K562 (cell line): ENCODE data around the gene NQO2. TPM values are rescaled to one million over a fixed set of nuclear protein-coding genes. Genes with fewer than 3 reads are reported as not detected.
A peak's percentile ranks its signal among the peaks of the same experiment; 100 is the strongest.

Experiments
- ATAC-seq: fragments of 200-7000 bp; cut with Tn5 transposase; 3 replicates; pipeline ENCODE4 v1.9.1; 2020; ENCODE audit warnings: moderate library complexity
- BruUV-seq: library from RNA; stranded (reverse); fragments of 400-500 nt; replicated peaks from 2 replicates; lab custom pipeline; 2021; lab: Mats Ljungman, UMichigan
- CTCF ChIA-PET: fragments of 300-600 bp; formaldehyde crosslinking; extraction: SDS; loops from one replicate; lab custom pipeline; 2021; ENCODE audit warnings: low intra/inter-chr PET ratio; lab: Yijun Ruan, JAX
- POLR2A ChIA-PET: fragments of 300-600, 350-650 bp; sonication (Branson Sonifier 250); formaldehyde crosslinking; extraction: SDS; loops from one replicate; lab custom pipeline; 2021; ENCODE audit warnings: antibody characterized with exemption, inconsistent platforms; lab: Yijun Ruan, JAX
- DNase-seq, 4 experiments: peaks; one replicate each; pipeline versions ENCODE4 v3.0.0 to v3.0.0-alpha.2; 2011 to 2018; ENCODE audit warnings: low spot score in 3 of 4, mixed read lengths in 3 of 4; ENCODE audit errors: extremely low read depth in 1 of 4
- FAIRE-seq: peaks from 2 replicates; lab custom pipeline; 2011; peaks lifted over from hg19 to GRCh38; lab: Jason Lieb, UNC
- H2AFZ ChIP-seq: 2 replicates; pipeline ENCODE4 v1.6.0; 2011; ENCODE audit warnings: low read depth, low read length, control low read depth, inconsistent platforms
- H3K27ac ChIP-seq: fragments of 200-600 bp; 3 replicates; pipeline ENCODE4 v1.8.0; 2011; ENCODE audit warnings: low read depth, mild to moderate bottlenecking, control low read depth, inconsistent platforms, low read length, moderate library complexity, mixed read lengths; ENCODE audit errors: extremely low read depth
- H3K27me3 ChIP-seq, 2 experiments: fragments of 300-600 bp in 1 of 2; 2 replicates in 1 of 2; 3 replicates in 1 of 2; pipeline versions ENCODE4 v1.6.0 to v1.8.0; 2011; ENCODE audit warnings: inconsistent platforms in 2 of 2, low read length in 2 of 2, mild to moderate bottlenecking in 1 of 2, mixed read lengths in 1 of 2, moderate library complexity in 1 of 2; ENCODE audit not compliant: control insufficient read depth in 2 of 2, insufficient read depth in 2 of 2
- H3K36me3 ChIP-seq: fragments of 300-600 bp; 3 replicates; pipeline ENCODE4 v1.8.0; 2011; ENCODE audit warnings: mild to moderate bottlenecking, low read length, inconsistent platforms; ENCODE audit not compliant: control insufficient read depth, insufficient read depth
- H3K4me1 ChIP-seq, 2 experiments: fragments of 200-600 bp in 1 of 2; replicated peaks in 1 of 2; 2 replicates in 1 of 2; 3 replicates in 1 of 2; pipeline versions ENCODE4 v1.5.1 to v1.8.0; 2011; ENCODE audit warnings: inconsistent platforms in 2 of 2, low read length in 2 of 2, mild to moderate bottlenecking in 1 of 2, mixed read lengths in 1 of 2, moderate library complexity in 1 of 2; ENCODE audit not compliant: control insufficient read depth in 2 of 2, insufficient read depth in 2 of 2
- H3K4me2 ChIP-seq: 2 replicates; pipeline ENCODE4 v1.6.1; 2011; ENCODE audit warnings: low read length, control low read depth, inconsistent platforms, mixed read lengths; ENCODE audit not compliant: insufficient read depth
- H3K4me3 ChIP-seq: fragments of 200-600 bp; sonication (generic), shearing (Covaris generic); 2 replicates; pipeline ENCODE4 v1.5.1; 2016; ENCODE audit warnings: control low read depth, inconsistent platforms
- H3K79me2 ChIP-seq: fragments of 200-600 bp; 3 replicates; pipeline ENCODE4 v1.8.0; 2011; ENCODE audit warnings: low read length, inconsistent platforms; ENCODE audit not compliant: control insufficient read depth, insufficient read depth
- H3K9ac ChIP-seq, 2 experiments: 2 replicates each; pipeline versions ENCODE4 v1.6.0 to v1.6.1; 2011; ENCODE audit warnings: low read depth in 2 of 2, low read length in 2 of 2, control low read depth in 1 of 2, inconsistent platforms in 1 of 2, mild to moderate bottlenecking in 1 of 2, mixed read lengths in 1 of 2; ENCODE audit not compliant: insufficient read depth in 1 of 2
- H3K9me1 ChIP-seq: one replicate; pipeline ENCODE4 v1.6.0; 2011; ENCODE audit warnings: inconsistent platforms, mild to moderate bottlenecking, low read length, moderate library complexity; ENCODE audit not compliant: control insufficient read depth, insufficient read depth
- H3K9me3 ChIP-seq: replicated peaks from 2 replicates; pipeline ENCODE4 v1.5.1; 2011; ENCODE audit warnings: low read depth, low read length, inconsistent platforms; ENCODE audit not compliant: control insufficient read depth, insufficient read depth
- H4K20me1 ChIP-seq: replicated peaks from 2 replicates; pipeline ENCODE4 v1.6.1; 2011; ENCODE audit warnings: low read length, inconsistent platforms, mixed read lengths; ENCODE audit not compliant: control insufficient read depth, insufficient read depth
- ASH1L ChIP-seq: fragments of 450-650 bp; IDR thresholded peaks from 2 replicates; pipeline ENCODE4 v1.6.1; 2018; ENCODE audit warnings: borderline replicate concordance, mild to moderate bottlenecking, low read depth; ENCODE audit not compliant: partially characterized antibody
- CBX3 ChIP-seq, 2 experiments: IDR thresholded peaks; 1 replicate in 1 of 2; 2 replicates in 1 of 2; pipeline ENCODE4 v1.6.1; 2012; ENCODE audit warnings: inconsistent platforms in 2 of 2, low read length in 2 of 2, borderline replicate concordance in 1 of 2, control low read depth in 1 of 2
- CXXC5 ChIP-seq: fragments of 250-450 bp; sonication (Bioruptor Pico); IDR thresholded peaks from 2 replicates; pipeline ENCODE4 v1.8.0; 2022; ENCODE audit warnings: inconsistent platforms, mild to moderate bottlenecking, moderate library complexity
- FOXJ2 ChIP-seq: fragments of 200-800 bp; sonication (Bioruptor generic); IDR thresholded peaks from 2 replicates; pipeline ENCODE4 v1.6.1; 2016; ENCODE audit warnings: missing genetic modification characterization, missing compliant biosample characterization
- HCFC1 ChIP-seq: IDR thresholded peaks from 2 replicates; pipeline ENCODE4 v1.6.1; 2012; ENCODE audit warnings: low read depth, low read length, improper control_type of control experiment
- HDAC1 ChIP-seq, 2 experiments: fragments of 450-650 bp; IDR thresholded peaks; 2 replicates each; pipeline ENCODE4 v1.6.1; 2016 to 2017; ENCODE audit warnings: inconsistent platforms in 1 of 2, mild to moderate bottlenecking in 1 of 2, moderate library complexity in 1 of 2
- NBN ChIP-seq: fragments of 450-650 bp; IDR thresholded peaks from 2 replicates; pipeline ENCODE4 v1.6.1; 2016; ENCODE audit warnings: low read depth, mild to moderate bottlenecking
- SP1 ChIP-seq: sonication (generic); formaldehyde crosslinking; IDR thresholded peaks from 2 replicates; pipeline ENCODE4 v1.8.1; 2022; ENCODE audit warnings: mild to moderate bottlenecking, missing genetic modification reagents
- ZC3H11A ChIP-seq: IDR thresholded peaks from 2 replicates; pipeline ENCODE4 v1.6.1; 2012; ENCODE audit warnings: low read depth, low read length, improper control_type of control experiment
- ZFPM2 ChIP-seq: fragments of 250-450 bp; sonication (Bioruptor Pico); IDR thresholded peaks from 2 replicates; pipeline ENCODE4 v1.5.1; 2022; ENCODE audit warnings: mild to moderate bottlenecking
- ZNF12 ChIP-seq: sonication (generic); formaldehyde crosslinking; IDR thresholded peaks from 2 replicates; pipeline ENCODE4 v1.4.0; 2020; ENCODE audit warnings: mild to moderate bottlenecking, missing genetic modification reagents
- ZNF146 ChIP-seq: IDR thresholded peaks from one replicate; pipeline ENCODE4 v1.6.1; 2018; ENCODE audit warnings: missing compliant biosample characterization; ENCODE audit not compliant: unreplicated experiment
- ZNF785 ChIP-seq: fragments of 250-450 bp; sonication (Bioruptor Pico); IDR thresholded peaks from 2 replicates; pipeline ENCODE4 v1.4.0; 2020; ENCODE audit warnings: mild to moderate bottlenecking
- WGBS: fragments of 100-300 bp; shearing (Covaris generic); methylation state at CpG from one replicate; pipeline ENCODE4 v1.1.6; 2016; ENCODE audit warnings: low coverage, mixed read lengths; ENCODE audit not compliant: insufficient coverage; ENCODE audit errors: missing lambda C conversion rate; 5-methylcytosine and 5-hydroxymethylcytosine counted together
- in situ Hi-C: fragments of 300-500 bp; cut with MboI; formaldehyde crosslinking; loops from 4 replicates; pipeline ENCODE4 v1.15.0; 2018; ENCODE audit warnings: inconsistent platforms, mixed read lengths
- intact Hi-C: fragments of 100-400 bp; cut with micrococcal nuclease; formaldehyde crosslinking; loops from 2 replicates; pipeline ENCODE4 v1.14.2; 2022
- polyA plus RNA-seq, 8 experiments: library from polyadenylated mRNA; depleted of rRNA in 4 of 8; stranded (reverse) in 5 of 8; unstranded in 3 of 8; fragments of >200 nt; fragmentation: Nextera tagmentation in 2 of 8; fragmentation: Illumina TruSeq in 1 of 8; extraction: Ambion mirVana in 2 of 8; extraction: Trizol in 1 of 8; gene quantifications; 2 replicates each; pipeline versions ENCODE4 v1.2.1 to v1.2.3, GENCODE V29; 2011 to 2014; ENCODE audit warnings: inconsistent platforms in 1 of 8, missing spikeins in 1 of 8
- total RNA-seq, 7 experiments: library from RNA; depleted of rRNA in 6 of 7; stranded (reverse); fragments of >200 nt in 6 of 7; fragmentation: Illumina TruSeq in 2 of 7; extraction: Trizol in 2 of 7; gene quantifications; 2 replicates each; pipeline versions ENCODE4 v1.2.1 to v1.2.3, GENCODE V29; 2011 to 2021; ENCODE audit warnings: low replicate concordance in 1 of 7
- TF ChIP-seq, protein P1 (sequence below): sonication (generic); formaldehyde crosslinking; IDR thresholded peaks from 2 replicates; pipeline ENCODE4 v1.8.0; 2022; ENCODE audit warnings: missing genetic modification reagents, mild to moderate bottlenecking, borderline replicate concordance
- TF ChIP-seq, protein P2 (sequence below): fragments of 450-650 bp; IDR thresholded peaks from 2 replicates; pipeline ENCODE4 v1.6.1; 2016; ENCODE audit warnings: antibody characterized with exemption

The NQO2 gene
- total and polyA plus RNA-seq, 9 of the 15 experiments (the other 6 are each of a cell fraction or from before 2014, with no cell fraction given): 54.6 to 214 (median 116) TPM

- in situ Hi-C loops: loop anchor here (5.0 to 10.0 kb wide), 3 partner anchors 126 to 733 kb away; partner anchors contain the start of gene PSMG4
- intact Hi-C loops: loop anchor here (5.0 to 10.0 kb wide), 3 partner anchors 118 to 733 kb away; partner anchors contain the start of genes BPHL and PSMG4
- Histone ChIP-seq H3K9ac (peak overlapping the region; percentile 29 to 86), H3K9me1 (no peaks in the 10 kb centered on the region), H3K9me3 (no peaks in the 10 kb centered on the region; the same call in 1 of the 2 replicates), H3K4me1 (peaks cover 24 to 31% of the 10 kb centered on the region in 2 experiments; a peak in 4 of 5 replicates), H3K79me2 (peaks cover 44% of the 10 kb centered on the region), H3K27me3 (no peaks in the 10 kb centered on the region), H3K27ac (peak overlapping the region; percentile 61), H2AFZ (peak overlapping the region; percentile 87), H3K4me2 (peak overlapping the region; percentile 93), H3K36me3 (peaks cover 25% of the 10 kb centered on the region), H4K20me1 (no peaks in the 10 kb centered on the region), H3K4me3 (peak overlapping the region; percentile 51)
- BruUV-seq: no TSS peak
- peak; percentile 42 for ATAC-seq
- 2% methylated on average over 30 of the region's 30 CpGs for WGBS
- CTCF ChIA-PET: interaction anchor here (1.2 to 1.3 kb wide), 4 partner anchors 11 to 69 kb away, joined by 5 to 7 read pairs (median 6); partner anchors contain the start of gene RIPK1
- DNase-seq: no peak
- POLR2A ChIA-PET: interaction anchor here (0.6 to 7.2 kb wide), 19 partner anchors 9 to 746 kb away, joined by 3 to 95 read pairs (median 4); partner anchors contain the start of genes RIPK1, SERPINB1 and SERPINB6
- FAIRE-seq: no peak
- peak; percentile 35; the same call in 1 of the 2 replicates for TF ChIP-seq CXXC5 (CRISPR knock-in tag)
- TF ChIP-seq, protein P1, sequence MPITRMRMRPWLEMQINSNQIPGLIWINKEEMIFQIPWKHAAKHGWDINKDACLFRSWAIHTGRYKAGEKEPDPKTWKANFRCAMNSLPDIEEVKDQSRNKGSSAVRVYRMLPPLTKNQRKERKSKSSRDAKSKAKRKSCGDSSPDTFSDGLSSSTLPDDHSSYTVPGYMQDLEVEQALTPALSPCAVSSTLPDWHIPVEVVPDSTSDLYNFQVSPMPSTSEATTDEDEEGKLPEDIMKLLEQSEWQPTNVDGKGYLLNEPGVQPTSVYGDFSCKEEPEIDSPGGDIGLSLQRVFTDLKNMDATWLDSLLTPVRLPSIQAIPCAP (CRISPR knock-in tag): 0 out of 2 replicates have a peak, but pooled peaks have one; percentile 59
- TF ChIP-seq, protein P2, sequence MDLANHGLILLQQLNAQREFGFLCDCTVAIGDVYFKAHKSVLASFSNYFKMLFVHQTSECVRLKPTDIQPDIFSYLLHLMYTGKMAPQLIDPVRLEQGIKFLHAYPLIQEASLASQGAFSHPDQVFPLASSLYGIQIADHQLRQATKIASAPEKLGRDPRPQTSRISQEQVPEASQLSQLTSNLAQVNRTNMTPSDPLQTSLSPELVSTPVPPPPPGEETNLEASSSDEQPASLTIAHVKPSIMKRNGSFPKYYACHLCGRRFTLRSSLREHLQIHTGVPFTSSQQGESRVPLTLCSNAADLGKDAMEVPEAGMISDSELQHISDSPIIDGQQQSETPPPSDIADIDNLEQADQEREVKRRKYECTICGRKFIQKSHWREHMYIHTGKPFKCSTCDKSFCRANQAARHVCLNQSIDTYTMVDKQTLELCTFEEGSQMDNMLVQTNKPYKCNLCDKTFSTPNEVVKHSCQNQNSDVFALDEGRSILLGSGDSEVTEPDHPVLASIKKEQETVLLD: peak; percentile 68
- 0 out of 2 replicates have a peak, but pooled peaks have one; percentile 29 for TF ChIP-seq ZFPM2 (CRISPR knock-in tag)
- TF ChIP-seq ZNF785 (CRISPR knock-in tag): no peak
- TF ChIP-seq ZNF12 (CRISPR knock-in tag): no peak
- peak in 1 of 2 experiments; percentile 57; a peak in 2 of 4 replicates for TF ChIP-seq HDAC1 (IDR thresholded peaks at IDR 0.05)
- TF ChIP-seq ASH1L: no peak
- no peak for TF ChIP-seq HCFC1
- TF ChIP-seq ZC3H11A: no peak
- 0 out of 3 replicates have a peak, but pooled peaks of 1 of the 2 experiments have one; percentile 32 for TF ChIP-seq CBX3 (IDR thresholded peaks at IDR 0.05; ENCODE audit: borderline replicate concordance in 1 of 2, low read length in 2 of 2)
- TF ChIP-seq ZNF146 (CRISPR knock-in tag): no peak
- no peak for TF ChIP-seq FOXJ2 (tag)
- 0 out of 2 replicates have a peak, but pooled peaks have one; percentile 18 for TF ChIP-seq NBN
- TF ChIP-seq SP1 (CRISPR knock-in tag): peak; percentile 42; the same call in 1 of the 2 replicates
Measured at GRCh38 chr6:2998998-2999617, 586 bp upstream of the NQO2 start.
